ENCODE results near the gene LTA4H.

GRCh38 chr12:96036765-96037455 lies 1.5 kb upstream of the LTA4H start:
- TF ChIP-seq POLR2A (IDR thresholded peaks at IDR 0.05) (no peak), CTCF (IDR thresholded peaks at IDR 0.05 in 4 of 5, conservative IDR thresholded peaks at IDR 0.05 in 1 of 5) (no peak)

All from gastrocnemius medialis (tissue), 4 donors.